GM18505 (cell line): ENCODE data around the gene KNSTRN.

ENCODE experiments used
- ATAC-seq: cut with Tn5 transposase; IDR thresholded peaks from one replicate; pipeline ENCODE4 v1.9.1; 2021; ENCODE audit not compliant: unreplicated experiment
- POLR2A ChIP-seq: IDR thresholded peaks from 4 replicates; pipeline ENCODE4 v1.6.1; 2011; ENCODE audit warnings: borderline replicate concordance; ENCODE audit not compliant: insufficient read depth, insufficient read length; ENCODE audit errors: extremely low read depth

KNSTRN gene

DNA sequence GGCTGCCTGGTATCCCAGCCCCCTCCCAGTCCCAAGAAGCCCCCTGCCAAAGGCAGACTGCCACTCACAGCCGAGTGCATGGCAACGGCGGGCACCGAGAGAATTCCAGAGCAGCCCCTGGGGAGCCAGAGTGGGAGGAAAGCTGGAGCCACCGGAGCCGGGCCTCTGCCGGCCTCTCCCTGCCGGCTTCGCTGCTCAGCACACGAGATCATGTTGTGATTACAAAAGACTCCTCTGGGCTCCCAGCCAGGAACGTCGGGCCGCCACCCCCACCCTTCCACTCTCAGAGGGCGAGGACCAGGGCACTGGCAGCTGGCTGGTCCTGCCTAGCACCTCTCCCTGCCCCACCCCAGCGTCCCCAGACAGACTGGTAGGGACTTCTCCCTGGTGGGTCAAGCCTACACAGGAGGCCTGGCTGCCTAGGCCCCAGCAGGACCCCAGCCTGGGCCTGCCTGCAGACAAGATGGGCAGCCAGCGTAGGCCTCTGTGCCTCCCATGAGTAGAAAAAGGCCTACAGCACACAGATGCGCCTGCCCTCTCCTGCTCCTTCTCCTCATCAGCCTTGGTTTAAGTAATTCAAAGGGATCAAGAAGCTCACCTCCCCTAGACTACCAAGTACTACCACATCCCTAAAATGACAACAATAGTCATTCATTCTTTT, 41.7 kb upstream of the KNSTRN start, which contains the start of gene CCDC9B:
TSS of gene CCDC9B (minus strand) at position 200 of the 661 bp plus-strand sequence. CDS start at position 80, 120 bp downstream.
- no peak for TF ChIP-seq POLR2A
- no peak for ATAC-seq

GRCh38 chr15:40342416-40343320, 39.9 kb upstream of the KNSTRN start:
- TF ChIP-seq POLR2A, result no peak
- no peak for ATAC-seq

GRCh38 chr15:40343512-40343911, 39.0 kb upstream of the KNSTRN start:
- TF ChIP-seq POLR2A, result no peak
- ATAC-seq, result no peak

DNA sequence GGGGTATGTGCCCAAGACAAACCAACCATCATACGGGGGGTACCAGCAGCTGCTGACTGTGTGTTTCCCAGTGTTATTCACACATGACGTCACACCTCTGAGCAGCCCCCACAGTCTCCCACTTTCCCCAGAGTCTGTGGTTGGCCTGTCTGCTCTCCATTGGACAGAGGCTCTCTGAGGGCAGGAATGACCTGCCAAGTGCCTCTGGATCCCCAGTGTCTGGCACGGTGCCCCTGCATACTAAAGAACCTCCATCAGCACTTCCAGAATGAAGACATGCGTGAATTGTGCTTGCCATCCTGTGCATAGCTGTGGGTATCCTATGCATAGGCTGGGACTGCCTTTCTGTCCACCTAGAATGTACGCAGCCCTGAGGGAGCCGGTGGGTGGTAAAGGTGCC, 38.3 kb upstream of the KNSTRN start:
- TF ChIP-seq POLR2A, result no peak
- no peak for ATAC-seq

DNA sequence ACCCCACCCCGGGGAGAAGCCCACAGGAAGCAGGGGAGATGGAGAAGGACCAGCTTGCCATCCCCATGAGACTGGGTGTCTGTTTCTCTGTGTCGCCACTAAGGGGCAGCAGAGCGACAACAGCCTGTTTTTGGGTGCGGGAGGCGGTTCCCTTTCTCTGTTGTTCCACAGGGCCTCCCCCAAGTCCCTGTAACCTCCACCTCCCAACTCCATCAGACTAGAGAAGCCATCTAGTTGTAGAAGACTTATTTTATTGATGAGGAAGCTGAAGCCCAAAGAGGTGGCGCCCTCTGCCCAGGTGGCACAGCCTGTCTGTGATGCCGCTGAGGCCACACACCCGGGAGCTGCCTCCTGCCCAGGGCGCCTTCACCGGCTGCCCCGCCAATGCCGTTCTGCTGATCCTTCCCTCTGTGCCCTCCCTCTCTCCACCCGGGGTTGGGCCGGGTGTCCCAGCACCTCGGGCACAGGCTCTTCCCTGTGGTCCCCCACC, 37.8 kb upstream of the KNSTRN start:
- no peak for ATAC-seq
- no peak for TF ChIP-seq POLR2A

DNA sequence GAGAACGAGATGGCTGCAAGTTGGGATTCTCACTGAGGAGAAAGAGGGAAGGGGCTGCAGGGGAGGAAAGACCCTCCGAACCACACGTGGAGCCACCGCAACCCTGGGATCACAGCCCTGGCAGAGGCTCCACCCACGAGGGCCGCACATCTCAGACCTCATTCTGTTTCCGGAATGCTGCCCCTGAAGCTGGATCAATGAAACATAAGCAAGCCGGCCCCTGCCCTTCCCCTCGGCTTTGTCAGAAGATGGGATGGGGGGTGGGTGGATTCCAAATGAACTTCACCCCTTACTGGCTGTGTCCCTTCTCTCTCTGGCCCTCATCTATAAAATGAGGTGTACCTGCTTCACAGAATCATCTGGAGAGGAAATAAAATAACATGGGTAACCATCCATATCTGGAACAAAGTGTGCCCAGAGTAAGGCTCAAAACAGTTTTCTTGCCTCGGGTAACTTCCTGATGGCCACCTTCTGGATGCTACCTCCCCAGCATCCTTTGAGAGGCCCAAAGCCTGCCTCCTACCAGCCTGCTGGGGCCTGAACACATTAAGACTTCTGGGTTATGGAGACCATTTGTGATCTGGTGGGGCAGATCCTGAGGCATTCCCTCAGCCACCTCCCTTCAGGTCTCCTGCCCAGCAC, 37.2 kb upstream of the KNSTRN start:
- no peak for ATAC-seq
- no peak for TF ChIP-seq POLR2A

GRCh38 chr15:40345867-40346578, 36.5 kb upstream of the KNSTRN start:
- no peak for ATAC-seq
- TF ChIP-seq POLR2A, result no peak

DNA sequence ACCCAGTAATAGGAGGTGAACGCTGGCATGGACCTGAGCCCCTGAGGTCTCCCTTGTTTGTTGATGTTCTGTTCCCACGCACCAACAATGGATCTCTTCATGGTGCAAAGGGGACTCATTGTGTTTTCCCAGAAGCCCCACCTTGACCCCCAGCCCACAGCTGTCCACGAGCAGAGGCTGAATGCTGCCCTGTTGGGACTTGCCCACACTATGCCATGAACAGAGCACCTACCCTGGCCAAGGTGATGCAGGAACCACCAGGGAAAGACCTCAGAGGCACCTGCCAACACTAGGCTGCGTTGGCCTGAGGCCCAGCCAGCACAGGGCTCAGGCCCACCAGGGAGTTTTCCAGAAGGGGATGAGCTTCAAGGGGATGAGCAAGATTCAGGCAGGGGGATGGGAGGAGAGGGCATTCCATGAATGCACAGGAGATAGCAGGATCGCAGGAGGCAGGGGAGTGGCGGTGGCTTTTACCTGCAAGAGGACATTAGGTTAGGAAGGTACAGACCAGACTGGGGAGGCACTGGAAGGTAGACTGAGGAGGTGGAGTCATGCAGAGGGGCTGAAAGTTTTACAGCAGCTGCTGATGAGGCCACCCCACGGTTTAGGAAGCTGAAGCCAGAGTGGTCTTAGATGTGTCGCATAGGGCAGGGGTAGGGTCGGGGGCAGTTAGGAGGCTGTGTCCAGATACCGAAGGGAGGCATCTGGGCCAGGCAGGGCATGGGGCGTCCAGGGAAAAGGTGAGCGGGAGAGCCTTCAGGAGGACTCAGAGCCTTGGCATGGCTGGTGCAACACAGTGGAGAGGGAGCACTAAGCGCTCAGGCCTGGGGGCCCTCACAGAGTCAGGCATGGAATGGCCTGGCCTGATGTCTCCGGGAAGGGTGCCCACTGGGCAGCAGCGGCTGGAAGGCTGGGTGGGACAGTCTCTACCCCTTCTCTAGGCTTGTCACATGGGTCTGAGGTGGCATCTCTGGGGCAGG, 35.7 kb upstream of the KNSTRN start:
- no peak for ATAC-seq
- no peak for TF ChIP-seq POLR2A

DNA sequence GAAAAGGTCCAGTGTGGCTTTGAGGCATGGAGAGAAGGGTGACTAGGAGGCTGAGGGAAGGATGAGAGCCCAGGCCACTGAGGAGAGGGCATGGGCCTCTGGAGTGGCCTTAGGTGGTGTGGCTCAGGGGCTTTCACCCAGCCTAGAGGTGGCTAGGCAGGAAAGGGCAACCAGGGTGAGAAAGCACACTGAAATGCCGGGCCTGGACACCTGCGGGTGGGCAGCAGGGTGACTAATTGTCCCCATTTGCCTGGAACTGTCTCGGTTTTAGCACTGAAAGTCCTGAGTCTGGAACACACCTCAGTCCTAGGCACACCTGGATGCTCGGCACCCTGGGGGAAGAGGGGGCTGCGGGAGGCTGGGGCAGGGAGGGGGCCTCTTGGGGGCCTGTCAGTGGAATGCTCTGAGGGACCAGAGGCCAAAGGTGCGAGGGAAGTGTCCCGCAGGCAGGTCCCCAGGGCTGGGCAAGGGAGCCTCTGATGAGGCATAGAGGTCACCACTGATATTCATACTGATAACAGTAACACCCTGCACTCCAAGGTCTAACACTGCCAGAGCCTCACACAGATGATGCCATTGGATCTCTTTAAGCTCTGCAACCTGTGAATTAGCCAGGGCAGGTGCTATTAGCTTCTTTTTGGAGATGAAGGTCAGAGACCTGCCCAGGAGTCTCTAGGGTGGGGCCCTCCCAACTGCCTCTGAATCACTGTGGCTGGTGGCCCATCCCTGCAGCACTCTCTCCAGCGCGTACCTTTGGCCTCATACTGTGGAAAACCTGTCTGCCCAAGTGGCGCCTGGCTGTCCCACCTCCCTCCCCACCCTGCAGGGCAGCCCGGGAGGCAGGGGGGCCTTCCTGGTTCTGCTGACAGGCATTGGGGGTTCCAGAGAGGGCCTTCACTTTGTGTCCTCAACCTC, 34.7 kb upstream of the KNSTRN start:
- TF ChIP-seq POLR2A, result no peak
- ATAC-seq, result no peak

DNA sequence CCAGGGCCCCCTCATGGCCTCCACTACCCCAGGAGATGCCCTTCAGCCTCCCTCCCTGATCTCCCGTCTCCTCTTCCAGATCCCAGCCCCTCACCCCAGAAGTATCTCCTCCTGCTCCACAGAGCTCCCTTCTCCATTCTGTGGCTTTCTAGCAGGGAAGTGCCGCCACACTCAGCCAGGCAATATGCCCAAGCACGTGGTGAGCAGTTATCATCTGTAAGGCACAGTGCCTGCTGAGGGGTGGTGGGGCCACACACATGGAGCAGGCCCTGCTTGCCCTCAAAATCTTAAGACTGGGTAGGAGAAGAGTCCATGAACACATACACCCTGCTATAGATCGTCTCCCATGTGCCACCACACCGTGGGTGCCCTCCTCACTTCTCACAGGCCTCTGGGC, 34.0 kb upstream of the KNSTRN start:
- ATAC-seq, result no peak
- no peak for TF ChIP-seq POLR2A

DNA sequence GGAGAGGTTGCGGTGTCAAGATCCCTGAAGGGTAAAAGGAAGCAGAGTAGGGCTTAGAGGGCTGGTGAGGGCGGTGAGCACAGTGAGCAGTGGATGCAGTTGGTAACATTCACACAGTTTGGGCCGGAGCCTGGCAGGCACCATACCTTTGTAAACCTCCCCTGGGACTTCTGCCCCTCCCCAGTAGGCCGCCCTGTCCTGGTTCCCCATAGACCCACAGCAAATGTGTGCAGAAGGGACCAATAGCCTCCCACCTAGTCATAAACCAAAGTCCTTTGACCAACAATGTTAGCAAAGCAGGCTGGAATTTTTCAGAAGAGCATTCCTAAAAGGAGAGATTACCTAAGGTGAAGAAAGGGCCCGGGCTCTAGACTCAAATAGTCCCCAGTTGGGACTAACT, 33.4 kb upstream of the KNSTRN start:
- no peak for ATAC-seq
- no peak for TF ChIP-seq POLR2A
